GM20431 (cell line): ENCODE results near the gene PPM1E.
"Not testable (repeated sequence)": the region's sequence is repeated elsewhere in the genome, so short reads cannot be mapped to it uniquely, and the experiment has no call there.

ENCODE experiments used
- in situ Hi-C: fragments of 300-500 bp; cut with MseI, MboI; formaldehyde crosslinking; loops from one replicate; pipeline ENCODE4 v1.15.0; 2020; ENCODE audit warnings: low sequenced_read_pairs; ENCODE audit not compliant: unreplicated experiment

Gene PPM1E

DNA sequence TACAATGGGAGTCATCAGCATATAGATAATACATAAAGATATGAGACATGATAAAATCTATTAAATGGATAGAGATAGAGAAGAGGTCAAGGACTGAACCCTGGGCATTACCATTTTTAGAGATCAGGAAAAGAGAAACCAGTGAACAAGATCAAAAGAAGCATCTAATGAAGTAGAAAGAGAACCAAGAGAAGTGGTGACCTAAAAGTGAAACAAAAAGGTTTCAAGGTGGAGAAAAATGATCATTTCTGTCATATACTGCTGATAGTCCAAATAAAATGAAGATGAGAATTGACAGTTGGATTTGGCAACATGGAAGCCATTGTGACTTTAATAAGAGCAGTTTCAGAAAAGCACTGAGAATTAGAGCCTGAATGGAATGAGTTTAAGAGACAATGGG lies 165.1 kb downstream of the PPM1E start:
- in situ Hi-C loops, result no loop called here

DNA sequence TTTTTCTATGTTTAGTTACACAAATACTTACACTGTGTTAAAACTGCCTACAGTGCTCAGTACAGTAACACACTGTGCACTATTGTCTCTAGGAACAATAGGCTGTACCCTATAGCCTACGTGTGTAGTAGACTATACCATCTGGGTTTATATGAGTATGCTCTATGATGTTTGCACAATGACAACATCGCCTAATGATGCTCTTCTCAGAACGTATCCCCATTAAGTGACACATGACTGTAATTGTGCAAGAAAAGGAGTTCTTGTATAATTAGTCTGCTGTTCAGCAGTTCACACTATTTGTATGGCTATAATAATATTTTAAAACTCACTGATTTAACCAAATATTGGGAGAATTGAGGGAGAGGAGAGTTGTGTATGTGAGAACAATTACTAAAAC lies 177.3 kb downstream of the PPM1E start:
- in situ Hi-C loops, result no loop called here

DNA sequence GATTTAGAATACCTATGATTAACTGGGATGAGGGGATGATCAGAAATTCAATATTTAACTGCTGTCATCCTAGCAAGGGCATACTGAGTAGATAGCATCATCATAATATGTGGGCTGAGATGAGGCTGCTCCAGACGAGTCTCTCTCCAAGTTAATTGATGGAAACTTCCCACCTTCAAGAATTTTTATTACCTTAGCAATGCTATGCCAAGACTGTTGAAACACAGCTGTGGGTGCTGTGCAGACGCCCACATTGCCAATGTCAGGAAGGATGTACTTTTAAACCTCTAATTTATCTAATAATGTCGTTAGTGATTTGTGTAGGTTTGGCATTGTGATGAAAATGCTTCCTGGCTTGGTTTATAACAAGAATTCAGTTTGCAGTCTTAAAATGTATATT lies 180.6 kb downstream of the PPM1E start:
- in situ Hi-C loops, result no loop called here

DNA sequence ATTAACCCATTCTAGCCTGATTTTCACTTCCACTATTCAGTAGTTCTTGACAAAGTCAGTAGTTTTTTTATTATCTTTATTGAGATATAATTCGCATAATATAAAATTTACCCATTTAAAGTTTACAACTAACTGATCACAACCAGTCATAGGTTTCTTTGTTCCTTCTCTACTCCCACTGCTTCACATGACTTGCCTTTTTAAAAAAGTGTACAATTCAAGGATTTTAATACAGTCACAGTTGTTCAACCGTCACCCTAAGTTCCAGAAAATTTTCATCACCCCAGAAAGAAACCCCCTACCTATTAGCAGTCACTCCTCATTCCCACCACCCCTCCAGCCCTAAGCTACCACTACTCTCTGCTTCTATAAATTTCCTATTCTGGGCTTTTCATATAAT lies 188.5 kb downstream of the PPM1E start:
- in situ Hi-C loops, result no loop called here

DNA sequence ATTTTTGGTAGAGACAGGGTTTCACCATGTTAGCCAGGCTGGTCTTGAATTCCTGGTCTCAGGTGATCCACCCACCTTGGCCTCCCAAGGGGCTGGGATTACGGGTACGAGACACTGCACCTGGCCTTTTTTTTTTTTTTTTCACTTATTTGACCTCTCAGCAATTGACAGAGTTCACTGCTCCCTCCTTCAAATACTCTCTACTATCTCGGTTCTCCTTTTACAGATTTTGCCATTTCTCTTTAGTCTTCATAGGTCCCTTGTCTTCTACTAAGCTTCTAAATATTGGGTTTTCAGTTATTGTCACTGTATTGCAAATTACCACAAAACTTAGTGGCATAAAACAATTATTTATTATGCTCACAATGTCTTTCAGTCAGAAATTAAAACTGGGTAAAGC lies 191.8 kb downstream of the PPM1E start:
- in situ Hi-C loops, result no loop called here

DNA sequence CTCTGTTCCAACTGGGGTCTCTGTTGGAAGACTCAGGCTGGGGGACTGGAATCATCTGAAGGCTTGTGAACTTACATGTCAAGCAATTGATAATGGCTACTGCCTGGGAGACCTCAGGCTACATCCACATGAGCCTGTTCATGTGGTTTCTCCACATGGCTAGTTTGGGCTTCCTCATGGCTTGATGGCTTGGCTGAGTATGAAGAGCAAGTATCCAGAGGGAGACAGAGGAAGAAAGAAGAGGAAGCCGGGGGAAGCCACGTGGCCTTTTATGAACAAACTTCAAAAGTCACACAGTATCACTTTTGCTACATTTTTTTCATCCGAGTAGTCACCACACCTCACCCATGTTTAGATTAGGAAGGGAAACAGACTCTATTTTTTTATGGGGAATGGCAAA lies 192.2 kb downstream of the PPM1E start:
- in situ Hi-C loops, result no loop called here

DNA sequence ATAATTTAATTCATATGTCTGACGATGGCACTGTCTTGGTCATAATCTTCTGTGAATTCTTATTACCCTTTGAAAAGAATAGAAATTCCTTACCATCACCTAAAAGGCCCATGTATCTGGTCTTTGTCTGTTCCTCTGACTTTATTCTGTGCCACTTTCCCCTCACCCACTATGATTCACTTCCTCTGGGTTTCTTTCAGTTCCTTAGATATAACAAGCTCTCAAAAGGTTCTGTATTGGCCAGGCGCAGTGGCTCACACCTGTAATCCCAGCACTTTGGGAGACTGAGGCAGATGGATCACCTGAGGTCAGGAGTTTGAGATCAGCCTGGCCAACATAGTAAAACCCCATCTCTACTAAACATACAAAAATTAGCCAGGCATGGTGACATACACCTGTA lies 198.7 kb downstream of the PPM1E start:
- in situ Hi-C loops, result not testable (repeated sequence)

DNA sequence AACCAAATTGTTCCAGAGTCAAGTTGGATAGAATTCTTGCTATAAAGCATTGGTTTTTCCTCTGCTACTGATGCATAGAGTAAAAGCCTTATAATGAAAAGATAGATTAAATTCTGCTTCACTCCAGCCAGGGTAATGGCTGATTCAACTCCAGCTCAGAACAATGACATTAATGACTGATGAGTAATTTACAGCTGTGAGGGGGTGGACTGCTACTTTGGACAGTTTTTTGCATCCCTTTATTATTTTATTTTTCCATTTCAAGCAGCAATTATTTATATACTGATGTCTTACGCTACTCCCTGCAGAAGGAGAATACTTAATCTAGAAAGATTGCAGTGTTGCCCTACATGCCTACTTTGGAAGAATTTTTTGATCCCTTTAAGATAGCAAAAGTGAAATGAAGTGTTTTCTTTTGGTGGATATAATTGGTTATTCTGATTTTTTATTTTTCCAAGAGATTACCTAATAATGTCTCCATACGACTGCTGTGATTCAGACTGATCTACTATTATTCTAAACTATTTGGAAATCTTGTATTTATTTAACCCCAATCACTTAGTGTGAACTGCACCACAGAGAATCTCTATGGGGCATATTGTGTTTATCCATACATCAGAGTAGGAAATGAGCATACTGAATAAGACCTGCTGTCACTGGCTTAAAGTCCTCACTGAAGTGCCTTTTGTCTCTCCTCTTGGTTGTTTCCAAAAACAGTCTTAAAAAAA lies 201.5 kb downstream of the PPM1E start:
- in situ Hi-C loops, result no loop called here

DNA sequence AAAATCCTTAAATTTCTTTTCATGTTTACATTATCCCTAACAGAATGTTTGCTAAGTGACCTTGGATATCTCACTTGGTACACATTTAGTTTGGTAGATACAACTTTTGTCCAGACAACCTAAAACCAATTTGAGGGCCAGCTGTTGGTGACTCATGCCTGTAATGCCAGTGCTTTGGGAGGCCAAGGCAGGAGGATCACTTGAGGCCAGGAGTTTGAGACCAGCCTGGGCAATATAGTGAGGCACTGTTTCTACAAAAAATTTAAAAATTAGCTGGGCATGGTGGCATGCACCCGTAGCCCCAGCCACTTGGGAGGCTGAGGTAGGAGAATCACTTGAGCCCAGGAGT lies 202.0 kb downstream of the PPM1E start:
- in situ Hi-C loops, result not testable (repeated sequence)

DNA sequence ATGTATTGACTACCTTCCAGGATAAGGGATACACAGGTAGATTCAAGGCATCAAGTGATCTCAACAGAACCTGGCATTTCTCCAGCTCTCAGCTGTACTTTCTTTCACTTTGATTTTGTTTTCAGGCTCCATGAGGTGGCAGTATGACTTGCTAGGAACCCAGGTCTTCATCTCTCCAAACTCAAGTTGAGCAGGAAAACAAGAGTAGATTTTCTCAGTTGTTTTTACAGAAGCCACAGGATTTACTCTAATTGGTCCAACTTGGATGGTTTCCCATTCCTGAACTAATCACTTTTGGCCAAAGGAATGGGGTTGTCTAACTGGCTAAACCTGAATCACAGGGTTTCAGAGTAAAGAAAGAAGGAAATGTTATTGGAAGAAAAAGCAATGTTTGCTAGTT lies 204.4 kb downstream of the PPM1E start:
- in situ Hi-C loops, result no loop called here

DNA sequence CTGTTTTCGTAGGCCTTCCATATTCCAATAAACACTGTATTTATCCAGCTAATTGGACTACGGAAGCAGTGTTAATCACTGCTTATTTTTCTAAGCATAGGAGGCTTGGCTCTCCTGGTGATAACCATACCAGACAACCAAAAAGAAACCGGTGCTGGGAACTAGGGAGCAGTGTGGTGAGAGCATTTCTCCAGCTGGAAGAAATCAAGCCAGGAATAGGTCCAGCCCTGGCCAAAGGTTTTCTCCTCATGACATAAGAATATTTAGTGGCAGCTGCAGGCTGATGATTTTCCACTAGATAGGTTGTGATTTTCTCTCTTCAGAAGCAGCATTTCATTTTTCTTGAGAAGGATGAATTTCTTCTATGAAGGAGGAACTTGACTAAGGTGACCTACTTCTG lies 209.6 kb downstream of the PPM1E start:
- in situ Hi-C loops, result no loop called here

DNA sequence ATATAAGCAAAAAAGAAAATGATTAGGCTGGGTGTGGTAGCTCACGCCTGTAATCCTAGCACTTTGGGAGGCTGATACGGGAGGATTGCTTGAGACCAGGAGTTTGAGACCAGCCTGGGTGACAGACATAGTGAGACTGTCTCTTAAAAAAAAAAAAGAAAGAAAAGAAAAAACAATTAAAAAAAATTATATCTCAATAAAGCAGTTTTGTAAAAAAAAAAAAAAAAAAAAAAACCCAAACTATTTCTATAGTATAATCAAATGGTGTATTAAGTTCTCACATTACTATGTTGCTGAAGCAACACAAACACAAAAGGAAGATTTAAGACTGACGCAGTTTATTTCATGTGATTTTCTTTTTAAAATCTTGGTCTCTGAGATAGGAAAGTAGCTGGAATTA lies 210.6 kb downstream of the PPM1E start:
- in situ Hi-C loops, result no loop called here

DNA sequence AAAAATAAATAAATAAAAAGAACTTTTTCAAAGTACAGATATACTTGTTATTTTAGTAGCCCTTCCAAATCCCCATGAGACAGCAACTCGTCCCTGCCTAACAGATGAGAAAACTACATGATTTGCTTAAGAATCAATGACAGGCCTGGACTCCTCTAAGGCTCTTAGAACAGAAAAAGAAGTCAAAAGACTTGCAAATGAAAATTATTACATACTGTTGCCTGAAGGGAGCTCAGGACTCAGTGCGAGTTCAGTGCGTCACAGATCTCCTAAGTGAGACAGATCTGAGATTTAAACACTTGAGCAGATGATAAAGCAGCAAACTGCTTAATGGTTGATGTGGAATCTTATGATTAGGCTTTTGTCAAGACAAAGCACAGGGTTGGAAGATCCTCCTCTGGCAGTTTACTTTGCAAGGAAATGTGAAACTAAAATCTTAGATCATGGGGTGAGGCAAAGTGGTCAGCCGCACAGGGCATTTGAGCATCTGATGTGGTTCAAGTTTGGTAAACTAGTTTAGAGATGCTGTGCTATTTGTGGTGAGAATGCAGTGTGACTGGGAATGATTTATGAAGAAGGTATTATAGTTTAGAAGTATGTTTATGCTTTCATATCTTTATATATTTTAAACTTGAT lies 212.9 kb downstream of the PPM1E start:
- in situ Hi-C loops, result no loop called here

DNA sequence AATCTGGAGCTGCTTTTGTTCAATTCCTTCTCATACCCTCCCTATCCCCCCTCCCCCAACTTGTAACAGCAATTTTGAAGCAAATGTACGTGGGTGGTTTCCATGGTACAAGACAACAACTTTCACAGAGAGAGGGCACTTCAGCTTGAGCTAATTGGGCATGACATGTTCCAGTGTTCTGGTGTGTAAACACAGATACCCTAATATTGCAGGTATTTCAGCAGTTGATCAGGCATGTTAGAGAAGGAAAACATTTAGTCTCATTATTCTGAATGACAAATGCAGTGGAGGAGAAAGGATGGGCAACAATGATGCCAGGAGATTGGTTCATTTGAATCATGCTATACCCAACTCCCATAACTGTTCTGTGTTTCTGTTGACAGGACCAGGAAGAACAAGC lies 213.5 kb downstream of the PPM1E start:
- in situ Hi-C loops, result no loop called here

DNA sequence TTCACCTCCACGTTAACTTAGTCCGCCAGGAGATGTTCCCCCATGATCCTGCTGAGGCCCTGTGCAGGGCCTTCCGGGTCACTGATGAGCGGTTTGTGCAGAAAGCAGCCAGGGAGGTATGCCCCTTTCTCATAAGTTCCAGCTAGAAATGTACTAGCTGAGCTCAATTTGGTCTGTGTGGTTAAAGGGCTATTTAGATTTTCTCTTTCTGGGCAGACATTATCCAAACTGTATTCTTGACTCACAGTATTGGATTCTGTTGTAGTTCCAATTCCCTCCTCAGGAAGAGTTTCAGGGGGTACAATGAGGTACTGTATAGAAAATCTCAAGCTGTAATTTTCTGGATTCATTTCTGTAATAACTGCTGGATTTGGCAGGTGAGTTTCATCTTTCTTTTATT lies 214.0 kb downstream of the PPM1E start:
- in situ Hi-C loops, result no loop called here

DNA sequence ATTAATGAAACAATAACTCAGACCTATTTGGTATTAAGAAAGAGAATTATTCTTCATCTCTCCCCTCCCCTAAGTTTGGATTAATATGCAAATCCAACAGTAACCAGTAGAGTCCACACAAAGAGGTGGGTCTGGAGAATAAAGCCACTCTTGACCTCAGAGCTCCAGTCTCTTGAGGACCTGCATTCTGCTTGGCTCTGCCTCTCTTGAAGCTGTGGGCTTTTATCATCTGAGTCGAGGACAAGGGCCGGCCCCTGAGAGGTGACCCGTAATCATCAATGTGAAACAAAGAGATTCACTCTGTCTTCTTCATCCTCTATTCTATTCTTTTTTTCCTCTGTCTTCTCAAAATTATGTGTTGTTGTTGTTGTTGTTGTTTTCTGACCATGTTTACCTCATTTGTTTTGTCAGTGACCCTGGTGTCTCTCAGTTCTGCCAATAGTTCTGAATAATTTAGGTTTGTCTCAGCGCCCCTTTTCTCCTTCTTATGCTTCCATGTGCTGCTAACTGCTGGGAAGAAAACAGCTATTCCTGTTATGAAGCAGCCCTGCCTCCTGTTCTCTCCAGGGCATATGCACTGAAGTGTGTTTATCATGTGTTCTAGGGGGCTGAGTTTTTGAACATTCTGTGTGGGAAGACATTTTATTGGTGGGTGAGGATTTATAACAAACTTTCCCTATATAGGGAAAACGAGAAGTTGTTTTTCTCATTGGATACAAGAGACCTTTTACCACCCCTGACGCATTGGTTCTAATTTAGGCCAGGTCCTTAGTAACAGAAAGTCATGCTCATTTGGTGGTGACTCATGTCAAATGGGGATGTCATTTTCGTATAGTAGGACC lies 215.2 kb downstream of the PPM1E start:
- in situ Hi-C loops, result no loop called here

DNA sequence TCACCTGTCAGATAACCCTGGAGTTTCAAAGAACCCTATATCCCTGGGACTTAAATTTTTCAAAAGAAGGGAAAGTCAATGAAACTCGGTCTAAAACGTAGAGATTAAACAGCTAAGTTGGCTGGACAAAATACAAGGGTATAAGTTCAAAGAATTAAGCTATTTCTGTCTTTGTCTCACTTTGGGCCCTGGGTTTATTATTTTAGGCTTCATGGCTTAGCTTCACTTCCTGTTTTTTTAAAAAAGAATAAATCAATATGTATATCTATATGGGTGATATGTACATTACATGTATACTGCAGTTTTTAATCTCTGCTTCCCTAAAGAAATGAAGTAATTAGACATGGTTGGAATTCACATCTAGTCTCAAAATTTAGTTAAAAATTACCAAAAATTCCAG lies 218.7 kb downstream of the PPM1E start:
- in situ Hi-C loops, result no loop called here

DNA sequence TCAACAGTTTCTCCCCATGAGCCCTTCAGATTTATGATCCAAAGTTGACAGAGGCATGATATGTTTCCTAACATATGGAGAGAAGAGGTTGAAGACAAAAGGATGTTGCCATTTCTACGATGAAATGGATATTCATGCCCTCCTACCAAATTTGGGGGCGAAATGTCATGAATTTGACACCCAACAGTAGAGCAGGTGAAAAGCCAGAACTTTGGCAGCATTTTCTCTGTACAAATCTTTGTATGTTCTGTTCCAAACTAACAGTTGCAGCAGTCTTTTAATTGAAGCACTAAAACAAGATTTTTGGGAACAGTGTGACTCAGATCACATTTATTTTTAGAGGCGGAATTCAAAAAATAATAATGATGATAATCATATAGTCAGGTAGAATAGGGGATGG lies 220.9 kb downstream of the PPM1E start:
- in situ Hi-C loops, result no loop called here

DNA sequence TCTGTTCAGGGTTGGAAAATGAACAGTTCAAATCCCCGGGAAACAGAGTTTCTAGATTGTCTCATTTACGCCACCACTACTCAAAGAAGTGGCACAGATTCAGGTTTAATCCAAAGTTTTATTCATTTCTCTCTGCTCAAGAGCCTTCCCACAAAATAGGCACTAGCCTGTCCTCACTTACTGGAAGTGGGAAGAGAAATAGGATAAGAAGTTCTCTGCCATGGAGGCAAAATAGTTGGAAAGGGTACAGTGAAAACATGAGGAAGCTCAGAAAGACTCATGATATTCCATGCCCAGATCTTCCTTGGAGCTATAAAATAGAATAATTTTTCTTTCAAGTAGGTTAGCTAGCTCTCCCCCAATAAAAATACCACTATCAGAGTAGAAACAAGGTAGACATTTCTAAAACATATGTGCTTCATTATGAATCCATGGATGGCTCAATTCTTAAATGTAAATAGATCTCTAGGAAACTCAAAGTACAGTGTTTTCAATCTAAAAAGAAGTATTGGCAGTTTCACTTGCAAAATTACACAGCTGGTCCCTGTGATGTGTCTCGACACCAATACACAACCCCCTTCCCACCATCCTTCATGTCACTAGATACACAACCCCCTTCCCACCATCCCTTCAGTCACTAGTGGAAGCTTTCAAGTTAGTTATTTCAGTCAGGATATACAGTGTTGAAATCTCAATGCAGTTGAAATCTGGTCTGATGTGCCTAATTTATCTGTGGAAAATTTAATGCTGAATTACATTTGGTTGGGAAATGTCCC lies 225.2 kb downstream of the PPM1E start:
- in situ Hi-C loops, result no loop called here

DNA sequence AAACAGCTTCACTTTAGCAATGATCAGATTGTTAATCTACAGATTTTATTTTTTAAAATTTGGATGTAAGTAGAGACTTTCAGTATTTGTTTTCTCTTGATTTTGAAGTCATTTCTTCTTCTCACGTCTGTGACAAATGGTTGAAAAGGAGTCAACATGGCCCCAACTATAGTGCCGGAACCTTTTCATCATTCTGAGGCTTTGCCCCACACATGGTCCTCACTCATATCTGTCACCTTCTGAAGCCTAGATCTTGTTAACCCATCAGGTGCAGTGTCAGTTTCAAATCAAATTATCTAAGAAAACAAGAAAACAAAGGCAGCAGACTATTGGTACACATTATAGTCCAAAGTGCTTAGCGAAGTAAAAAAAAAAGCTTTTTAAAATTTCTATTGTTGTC lies 227.0 kb downstream of the PPM1E start:
- in situ Hi-C loops, result no loop called here

DNA sequence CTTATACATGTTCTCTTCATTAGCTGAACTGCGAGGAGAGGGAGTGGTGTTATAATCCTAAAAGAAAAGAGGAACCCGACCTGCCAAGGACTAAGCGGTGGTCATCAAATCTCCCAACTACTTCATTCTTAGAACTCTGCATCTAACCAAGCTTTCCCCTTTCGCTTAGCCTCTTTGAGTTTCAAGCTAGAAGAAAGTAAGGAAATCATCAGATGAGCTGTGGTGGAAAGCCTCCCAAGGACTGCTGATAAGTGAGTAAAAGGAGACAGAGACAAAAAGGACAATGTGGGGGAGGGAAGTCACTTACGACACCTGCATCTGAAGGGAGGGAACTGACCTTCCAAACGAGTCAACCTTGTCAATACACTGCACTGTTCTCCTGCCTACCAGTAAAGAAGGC lies 229.7 kb downstream of the PPM1E start:
- in situ Hi-C loops, result no loop called here
